HG03575 (cell line): ENCODE results near the gene ZFAND3.
"Not testable (repeated sequence)": the region's sequence is repeated elsewhere in the genome, so short reads cannot be mapped to it uniquely, and the experiment has no call there.

ENCODE experiments used
- ATAC-seq: cut with Tn5 transposase; IDR thresholded peaks from one replicate; pipeline ENCODE4 v1.9.1; 2021; ENCODE audit not compliant: unreplicated experiment, insufficient number of reproducible peaks, low FRiP score; ENCODE audit errors: extremely low read depth

The ZFAND3 gene

GRCh38 chr6:37948584-37948983, 129.1 kb downstream of the ZFAND3 start:
- not testable (repeated sequence) for ATAC-seq

GRCh38 chr6:37952027-37952426, 132.5 kb downstream of the ZFAND3 start:
- no peak for ATAC-seq

- ATAC-seq: no peak
These were observed 135.3 kb downstream of the ZFAND3 start for GRCh38 chr6:37954791-37955190.

- no peak for ATAC-seq
These were observed 137.3 kb downstream of the ZFAND3 start for GRCh38 chr6:37956711-37957275.

- no peak for ATAC-seq
These were observed 139.5 kb downstream of the ZFAND3 start for GRCh38 chr6:37959061-37959460.

- no peak for ATAC-seq
These were observed 140.8 kb downstream of the ZFAND3 start for GRCh38 chr6:37960139-37960935.

- ATAC-seq: not testable (repeated sequence)
These were observed 143.1 kb downstream of the ZFAND3 start for GRCh38 chr6:37962481-37963080.

- no peak for ATAC-seq
These were observed 146.6 kb downstream of the ZFAND3 start for GRCh38 chr6:37965964-37966676.

GRCh38 chr6:37966801-37967200, 147.3 kb downstream of the ZFAND3 start:
- no peak for ATAC-seq

- ATAC-seq: no peak
These were observed 148.1 kb downstream of the ZFAND3 start for GRCh38 chr6:37967651-37968050.

- no peak for ATAC-seq
These were observed 151.7 kb downstream of the ZFAND3 start for GRCh38 chr6:37971266-37971665.

GRCh38 chr6:37971711-37972390, 152.3 kb downstream of the ZFAND3 start:
- ATAC-seq: no peak

- no peak for ATAC-seq
These were observed 153.6 kb downstream of the ZFAND3 start for GRCh38 chr6:37972994-37973757.

- ATAC-seq: no peak
These were observed 154.9 kb downstream of the ZFAND3 start for GRCh38 chr6:37974381-37974780.

GRCh38 chr6:37974943-37975342, 155.4 kb downstream of the ZFAND3 start:
- ATAC-seq: no peak

GRCh38 chr6:37977715-37978114, 158.2 kb downstream of the ZFAND3 start:
- ATAC-seq: no peak

GRCh38 chr6:37979392-37980221, 160.1 kb downstream of the ZFAND3 start:
- no peak for ATAC-seq

- ATAC-seq: no peak
These were observed 160.7 kb downstream of the ZFAND3 start for GRCh38 chr6:37980222-37980595.
